Measurements from ENCODE around the gene IER5L. TPM values are rescaled to one million over a fixed set of nuclear protein-coding genes. Genes with fewer than 3 reads are reported as not detected.

IER5L gene
- total and polyA plus RNA-seq, 4 donors, result 0.40 to 3.3 (median 2.5) TPM

- TF ChIP-seq ZBTB33 (IDR thresholded peaks at IDR 0.05) (no peak), NR2F2 (IDR thresholded peaks at IDR 0.05) (no peak), RAD21 (IDR thresholded peaks at IDR 0.05) (no peak), YY1 (IDR thresholded peaks at IDR 0.05) (no peak)
Observed at GRCh38 chr9:129140397-129141065, 37.5 kb downstream of the IER5L start (continued).

GRCh38 chr9:129139993-129140396 is 38.1 kb downstream of the IER5L start:
- Histone ChIP-seq H3K36me3 (ENCODE audit: control insufficient read depth in 4 of 4, insufficient read depth in 3 of 4, low read depth in 1 of 4, low read length in 3 of 4) (peaks cover 3 to 5% (median 4%) of the 10 kb centered on the region in 4 donors), H3K4me1 (ENCODE audit: control insufficient read depth in 4 of 4, insufficient read depth in 4 of 4, low read length in 3 of 4) (peaks cover 15 to 76% (median 55%) of the 10 kb centered on the region in 4 donors), H3K9ac (ENCODE audit: low read depth in 1 of 2, low read length in 2 of 2) (peak overlapping the region; percentile 93 to 99), H3K9me3 (ENCODE audit: control insufficient read depth in 4 of 4, low read length in 3 of 4) (no peaks in the 10 kb centered on the region), H3K27me3 (ENCODE audit: control insufficient read depth in 4 of 4, insufficient read depth in 4 of 4, low read length in 3 of 4) (no peaks in the 10 kb centered on the region), H3K4me3 (ENCODE audit: low read depth in 1 of 3, low read length in 3 of 3) (peak overlapping the region; percentile 51 to 64 (median 60)), H3K27ac (ENCODE audit: low read depth in 1 of 2, low read length in 2 of 2) (peak overlapping the region; percentile 98)
- TF ChIP-seq ZBTB33 (IDR thresholded peaks at IDR 0.05) (peak; percentile 45), GABPA (IDR thresholded peaks at IDR 0.05 in 1 of 2, conservative IDR thresholded peaks at IDR 0.05 in 1 of 2) (peak; percentile 57 to 82), REST (IDR thresholded peaks at IDR 0.05) (peak; percentile 83), FOXA2 (IDR thresholded peaks at IDR 0.05) (peak; percentile 44), EGR1 (IDR thresholded peaks at IDR 0.05; ENCODE audit: low read depth in 2 of 2) (peak in 1 of 2 donors; percentile 66), HNF4G (IDR thresholded peaks at IDR 0.05) (no peak), TAF1 (conservative IDR thresholded peaks at IDR 0.05) (peak; percentile 82), HNF4A (conservative IDR thresholded peaks at IDR 0.05) (peak in 1 of 2 donors; percentile 44), FOXA1 (IDR thresholded peaks at IDR 0.05) (peak; percentile 44), NR2F2 (IDR thresholded peaks at IDR 0.05) (peak; percentile 69), JUND (IDR thresholded peaks at IDR 0.05) (peak; percentile 90 to 95), ATF3 (IDR thresholded peaks at IDR 0.05) (peak; percentile 67), MAX (IDR thresholded peaks at IDR 0.05) (peak; percentile 19), RXRA (IDR thresholded peaks at IDR 0.05) (peak; percentile 62 to 70), CTCF (IDR thresholded peaks at IDR 0.05; ENCODE audit: low read depth, low read length, missing input control) (no peak), RAD21 (IDR thresholded peaks at IDR 0.05) (peak; percentile 49 to 51), SP1 (IDR thresholded peaks at IDR 0.05) (peak; percentile 85), YY1 (IDR thresholded peaks at IDR 0.05) (peak; percentile 98)
- peak; percentile 69 for DNase-seq (ENCODE audit: low spot score)
- 2% methylated on average over 11 of the region's 11 CpGs for WGBS

Measured in liver (tissue), 9 donors.